ENCODE measurements around the gene SLC30A4.

DNA sequence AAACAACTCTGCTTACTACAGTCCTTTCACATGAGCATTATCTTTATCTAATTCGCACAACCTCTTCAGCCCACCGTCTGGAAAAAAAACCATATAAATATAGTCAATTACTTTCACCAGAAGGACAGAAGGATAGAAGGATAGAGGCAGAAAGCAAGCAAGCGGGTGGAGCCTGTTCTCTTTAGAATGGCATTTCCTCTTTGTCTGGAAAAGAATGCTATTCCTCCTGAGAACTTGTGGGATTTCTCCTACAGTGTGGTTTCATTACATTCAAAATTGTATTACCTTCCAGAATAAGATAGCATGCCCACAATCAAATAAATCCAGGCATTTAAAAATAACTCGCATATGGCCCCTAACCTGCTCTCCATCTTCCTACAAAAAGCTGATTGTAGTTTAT lies 23.1 kb downstream of the SLC30A4 start:
- TF ChIP-seq, protein P1, sequence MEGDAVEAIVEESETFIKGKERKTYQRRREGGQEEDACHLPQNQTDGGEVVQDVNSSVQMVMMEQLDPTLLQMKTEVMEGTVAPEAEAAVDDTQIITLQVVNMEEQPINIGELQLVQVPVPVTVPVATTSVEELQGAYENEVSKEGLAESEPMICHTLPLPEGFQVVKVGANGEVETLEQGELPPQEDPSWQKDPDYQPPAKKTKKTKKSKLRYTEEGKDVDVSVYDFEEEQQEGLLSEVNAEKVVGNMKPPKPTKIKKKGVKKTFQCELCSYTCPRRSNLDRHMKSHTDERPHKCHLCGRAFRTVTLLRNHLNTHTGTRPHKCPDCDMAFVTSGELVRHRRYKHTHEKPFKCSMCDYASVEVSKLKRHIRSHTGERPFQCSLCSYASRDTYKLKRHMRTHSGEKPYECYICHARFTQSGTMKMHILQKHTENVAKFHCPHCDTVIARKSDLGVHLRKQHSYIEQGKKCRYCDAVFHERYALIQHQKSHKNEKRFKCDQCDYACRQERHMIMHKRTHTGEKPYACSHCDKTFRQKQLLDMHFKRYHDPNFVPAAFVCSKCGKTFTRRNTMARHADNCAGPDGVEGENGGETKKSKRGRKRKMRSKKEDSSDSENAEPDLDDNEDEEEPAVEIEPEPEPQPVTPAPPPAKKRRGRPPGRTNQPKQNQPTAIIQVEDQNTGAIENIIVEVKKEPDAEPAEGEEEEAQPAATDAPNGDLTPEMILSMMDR (conservative IDR thresholded peaks at IDR 0.05), result no peak
- no peak for TF ChIP-seq ZFX (IDR thresholded peaks at IDR 0.05)

Data from C4-2B (cell line).